PC-9 (cell line): ENCODE measurements around the gene HERC2.

ENCODE experiments used
- CTCF ChIP-seq: fragments of 200-600 bp; sonication (generic); conservative IDR thresholded peaks from 2 replicates; pipeline ENCODE4 v1.6.1; 2017; ENCODE audit warnings: mixed run types, antibody characterized with exemption, mild to moderate bottlenecking, moderate library complexity
- EZH2 ChIP-seq: fragments of 200-600 bp; sonication (generic); IDR thresholded peaks from 2 replicates; pipeline ENCODE4 v1.8.0; 2017; ENCODE audit warnings: antibody characterized with exemption, low read depth

DNA sequence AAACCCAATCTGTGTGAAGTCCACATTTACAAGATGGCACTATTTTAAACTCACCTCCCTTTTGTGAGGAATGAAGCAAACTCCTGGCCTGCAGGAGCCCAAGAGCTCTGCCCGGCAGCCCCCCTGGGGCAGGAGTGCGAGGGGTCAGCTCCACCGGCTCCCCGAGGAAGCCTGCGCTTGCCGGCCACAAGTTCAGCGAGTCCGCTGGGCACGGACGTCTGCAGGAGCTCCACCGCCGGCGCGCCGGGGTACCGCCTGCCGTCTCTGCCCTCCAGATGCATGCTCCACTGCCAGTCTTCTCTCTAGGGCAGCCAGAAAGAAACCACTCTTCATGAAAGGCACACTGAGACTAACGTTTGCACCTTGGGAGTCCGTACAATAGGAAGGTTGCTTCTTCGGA, 240.4 kb downstream of the HERC2 start:
- TF ChIP-seq EZH2 (no peak), CTCF (no peak)
